Measurements from ENCODE around the gene PDE6G.
"Not testable (repeated sequence)": the region's sequence is repeated elsewhere in the genome, so short reads cannot be mapped to it uniquely, and the experiment has no call there.

The PDE6G gene

GRCh38 chr17:81687770-81688541, 31.6 kb upstream of the PDE6G start:
- DNase-seq (ENCODE audit: low read depth in 2 of 2): no peak

- no peak for DNase-seq (ENCODE audit: low read depth in 2 of 2)
Observed at GRCh38 chr17:81686614-81687013, 30.3 kb upstream of the PDE6G start.

GRCh38 chr17:81685108-81685507, 28.8 kb upstream of the PDE6G start:
- no peak for DNase-seq (ENCODE audit: low read depth in 2 of 2)

- DNase-seq (ENCODE audit: low read depth in 2 of 2): no peak
Observed at GRCh38 chr17:81684442-81684911, 28.1 kb upstream of the PDE6G start.

GRCh38 chr17:81683584-81684441, 27.5 kb upstream of the PDE6G start, which contains the start of the genes ARL16 and HGS:
Gene ARL16, minus strand, starts transcription at chr17:81683797. Its CDS starts 44 bp downstream, at chr17:81683753.
Gene HGS, plus strand, starts transcription at chr17:81684011. Its CDS starts 56 bp downstream, at chr17:81684067.
- DNase-seq (ENCODE audit: low read depth in 2 of 2): peak; percentile 93 to 94

- no peak for DNase-seq (ENCODE audit: low read depth in 2 of 2)
Observed at GRCh38 chr17:81683208-81683583, 26.9 kb upstream of the PDE6G start.

- DNase-seq (ENCODE audit: low read depth in 2 of 2): no peak
Observed at GRCh38 chr17:81682565-81683207, 26.3 kb upstream of the PDE6G start.

GRCh38 chr17:81681672-81682071, 25.3 kb upstream of the PDE6G start:
- no peak for DNase-seq (ENCODE audit: low read depth in 2 of 2)

GRCh38 chr17:81680150-81680549, 23.8 kb upstream of the PDE6G start:
- DNase-seq (ENCODE audit: low read depth in 2 of 2): no peak

- no peak for DNase-seq (ENCODE audit: low read depth in 2 of 2)
Observed at GRCh38 chr17:81676906-81677305, 20.6 kb upstream of the PDE6G start.

- not testable (repeated sequence) for DNase-seq (ENCODE audit: low read depth in 2 of 2)
Observed at GRCh38 chr17:81675515-81676221, 19.3 kb upstream of the PDE6G start.

- DNase-seq (ENCODE audit: low read depth in 2 of 2): no peak
Observed at GRCh38 chr17:81673561-81674258, 17.4 kb upstream of the PDE6G start.

- no peak for DNase-seq (ENCODE audit: low read depth in 2 of 2)
Observed at GRCh38 chr17:81672954-81673353, 16.6 kb upstream of the PDE6G start.

GRCh38 chr17:81672504-81672903, 16.2 kb upstream of the PDE6G start:
- no peak for DNase-seq (ENCODE audit: low read depth in 2 of 2)

GRCh38 chr17:81667754-81668153, 11.4 kb upstream of the PDE6G start:
- DNase-seq (ENCODE audit: low read depth in 2 of 2): no peak

- peak; percentile 85 to 87 for DNase-seq (ENCODE audit: low read depth in 2 of 2)
Observed at GRCh38 chr17:81666342-81667191, 10.2 kb upstream of the PDE6G start, which contains the start of the genes CCDC137 and OXLD1. Gene CCDC137, plus strand, starts transcription at chr17:81666737. Its CDS starts 30 bp downstream, at chr17:81666767. Gene OXLD1, minus strand, starts transcription at chr17:81666605. Its CDS starts 28 bp downstream, at chr17:81666577.

GRCh38 chr17:81666092-81666341, 9.7 kb upstream of the PDE6G start:
- DNase-seq (ENCODE audit: low read depth in 2 of 2): no peak

GRCh38 chr17:81665205-81666091, 9.1 kb upstream of the PDE6G start:
- no peak for DNase-seq (ENCODE audit: low read depth in 2 of 2)

GRCh38 chr17:81664051-81664470, 7.7 kb upstream of the PDE6G start:
- DNase-seq (ENCODE audit: low read depth in 2 of 2): no peak
